Measurements from ENCODE around the gene LPAR1. TPM values are rescaled to one million over a fixed set of nuclear protein-coding genes. Genes with fewer than 3 reads are reported as not detected.

Gene LPAR1
- total RNA-seq, 2 donors from 2014 or later: 5.0 to 5.9 TPM

DNA sequence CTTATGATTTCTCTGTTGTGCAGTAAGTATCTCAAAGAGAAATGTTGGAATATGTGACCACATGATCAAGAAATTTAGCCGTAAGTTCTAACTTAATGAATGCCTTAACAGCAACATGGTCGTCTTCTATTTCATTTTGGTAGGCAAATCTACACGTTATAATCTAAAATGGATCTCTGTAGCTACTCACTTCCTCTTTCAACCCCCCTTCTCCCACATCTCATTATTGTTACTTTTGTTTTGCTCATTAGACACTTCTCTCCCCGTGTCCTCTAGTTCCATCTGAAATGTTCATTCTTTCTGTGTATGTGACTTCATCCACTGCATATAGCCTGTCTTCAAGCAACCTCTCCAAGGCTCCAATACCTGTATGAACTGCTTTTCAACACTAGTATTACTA is 27.1 kb upstream of the LPAR1 start:
- WGBS, 2 experiments (ENCODE audit: insufficient coverage in 1 of 2, insufficient read length in 1 of 2): 91 to 93% methylated on average over 4 of the region's 4 CpGs
- Histone ChIP-seq H3K9me3 (ENCODE audit: control insufficient read depth, low read length) (no peaks in the 10 kb centered on the region), H3K4me3 (ENCODE audit: low read length) (no peak overlapping the region), H3K4me1 (ENCODE audit: control insufficient read depth, insufficient read depth, low read length) (no peaks in the 10 kb centered on the region), H3K36me3 (ENCODE audit: control insufficient read depth, insufficient read depth, low read length) (no peaks in the 10 kb centered on the region), H3K9ac (ENCODE audit: extremely low read depth, low read length, poor library complexity, severe bottlenecking) (no peak overlapping the region), H3K27ac (ENCODE audit: low read depth, low read length) (no peak overlapping the region), H3K27me3 (ENCODE audit: control insufficient read depth, insufficient read depth, low read length, poor library complexity, severe bottlenecking) (no peaks in the 10 kb centered on the region)
- TF ChIP-seq, protein P1, sequence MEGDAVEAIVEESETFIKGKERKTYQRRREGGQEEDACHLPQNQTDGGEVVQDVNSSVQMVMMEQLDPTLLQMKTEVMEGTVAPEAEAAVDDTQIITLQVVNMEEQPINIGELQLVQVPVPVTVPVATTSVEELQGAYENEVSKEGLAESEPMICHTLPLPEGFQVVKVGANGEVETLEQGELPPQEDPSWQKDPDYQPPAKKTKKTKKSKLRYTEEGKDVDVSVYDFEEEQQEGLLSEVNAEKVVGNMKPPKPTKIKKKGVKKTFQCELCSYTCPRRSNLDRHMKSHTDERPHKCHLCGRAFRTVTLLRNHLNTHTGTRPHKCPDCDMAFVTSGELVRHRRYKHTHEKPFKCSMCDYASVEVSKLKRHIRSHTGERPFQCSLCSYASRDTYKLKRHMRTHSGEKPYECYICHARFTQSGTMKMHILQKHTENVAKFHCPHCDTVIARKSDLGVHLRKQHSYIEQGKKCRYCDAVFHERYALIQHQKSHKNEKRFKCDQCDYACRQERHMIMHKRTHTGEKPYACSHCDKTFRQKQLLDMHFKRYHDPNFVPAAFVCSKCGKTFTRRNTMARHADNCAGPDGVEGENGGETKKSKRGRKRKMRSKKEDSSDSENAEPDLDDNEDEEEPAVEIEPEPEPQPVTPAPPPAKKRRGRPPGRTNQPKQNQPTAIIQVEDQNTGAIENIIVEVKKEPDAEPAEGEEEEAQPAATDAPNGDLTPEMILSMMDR (conservative IDR thresholded peaks at IDR 0.05): no peak
- Mint-ChIP-seq H3K36me3 (ENCODE audit: low read depth) (no peaks in the 10 kb centered on the region), H3K27me3 (ENCODE audit: insufficient read depth) (no peaks in the 10 kb centered on the region), H3K27ac (no peak overlapping the region), H3K4me1 (no peaks in the 10 kb centered on the region), H3K9me3 (no peaks in the 10 kb centered on the region), H3K4me3 (no peak overlapping the region)
- DNase-seq: no peak

DNA sequence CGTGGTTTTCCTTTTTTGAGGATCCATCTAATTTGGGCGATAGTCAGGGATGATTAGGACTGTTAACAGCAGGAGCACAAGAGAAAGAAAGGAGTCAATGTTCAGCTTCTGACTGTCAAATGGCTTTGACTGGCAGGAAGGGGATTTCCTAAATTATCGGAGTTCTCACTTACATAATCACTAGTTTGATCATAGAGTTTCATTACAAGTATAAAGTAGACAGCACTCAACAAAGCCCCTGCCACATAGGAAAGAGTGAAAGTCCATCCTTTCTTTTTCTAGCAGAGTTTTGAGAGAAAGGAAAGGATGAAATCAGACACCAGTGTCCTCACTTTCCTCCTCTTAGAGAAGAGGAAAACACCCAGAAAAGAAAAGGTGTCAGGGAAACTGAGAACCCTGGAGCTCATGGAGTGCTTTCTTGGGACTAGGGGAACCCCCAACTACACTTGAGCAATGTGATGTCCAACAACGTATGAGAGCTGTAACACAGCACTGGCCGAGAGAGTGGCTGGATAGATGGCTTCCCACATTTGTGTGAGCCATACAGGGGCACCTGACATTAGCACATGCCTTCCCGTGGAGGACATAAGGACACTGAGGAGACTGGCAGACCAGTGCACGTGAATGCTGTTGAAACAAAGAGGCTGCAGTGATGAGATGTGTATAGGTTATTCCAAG is 26.0 kb upstream of the LPAR1 start:
- Histone ChIP-seq H3K27me3 (ENCODE audit: control insufficient read depth, insufficient read depth, low read length, poor library complexity, severe bottlenecking) (no peaks in the 10 kb centered on the region), H3K4me1 (ENCODE audit: control insufficient read depth, insufficient read depth, low read length) (no peaks in the 10 kb centered on the region), H3K4me3 (ENCODE audit: low read length) (no peak overlapping the region), H3K9me3 (ENCODE audit: control insufficient read depth, low read length) (peaks cover 6% of the 10 kb centered on the region), H3K36me3 (ENCODE audit: control insufficient read depth, insufficient read depth, low read length) (no peaks in the 10 kb centered on the region), H3K9ac (ENCODE audit: extremely low read depth, low read length, poor library complexity, severe bottlenecking) (no peak overlapping the region), H3K27ac (ENCODE audit: low read depth, low read length) (no peak overlapping the region)
- DNase-seq: no peak
- H3K27me3 Mint-ChIP-seq (ENCODE audit: insufficient read depth): no peaks in the 10 kb centered on the region
- H3K27ac Mint-ChIP-seq: no peak overlapping the region
- H3K36me3 Mint-ChIP-seq (ENCODE audit: low read depth): no peaks in the 10 kb centered on the region
- no peaks in the 10 kb centered on the region for H3K9me3 Mint-ChIP-seq
- TF ChIP-seq, protein P1 (conservative IDR thresholded peaks at IDR 0.05): no peak
- no peak overlapping the region for H3K4me3 Mint-ChIP-seq
- H3K4me1 Mint-ChIP-seq: no peaks in the 10 kb centered on the region
- 85 to 91% methylated on average over 4 to 7 of the region's 7 CpGs for WGBS, 2 experiments (ENCODE audit: insufficient coverage in 1 of 2, insufficient read length in 1 of 2)

GRCh38 chr9:111063332-111063731 is 25.1 kb upstream of the LPAR1 start:
- Mint-ChIP-seq H3K4me3 (no peak overlapping the region), H3K9me3 (no peaks in the 10 kb centered on the region), H3K27me3 (ENCODE audit: insufficient read depth) (no peaks in the 10 kb centered on the region), H3K27ac (no peak overlapping the region), H3K4me1 (no peaks in the 10 kb centered on the region), H3K36me3 (ENCODE audit: low read depth) (no peaks in the 10 kb centered on the region)
- Histone ChIP-seq H3K36me3 (ENCODE audit: control insufficient read depth, insufficient read depth, low read length) (no peaks in the 10 kb centered on the region), H3K9ac (ENCODE audit: extremely low read depth, low read length, poor library complexity, severe bottlenecking) (no peak overlapping the region), H3K4me1 (ENCODE audit: control insufficient read depth, insufficient read depth, low read length) (no peaks in the 10 kb centered on the region), H3K27ac (ENCODE audit: low read depth, low read length) (no peak overlapping the region), H3K27me3 (ENCODE audit: control insufficient read depth, insufficient read depth, low read length, poor library complexity, severe bottlenecking) (no peaks in the 10 kb centered on the region), H3K4me3 (ENCODE audit: low read length) (no peak overlapping the region), H3K9me3 (ENCODE audit: control insufficient read depth, low read length) (peaks cover 6% of the 10 kb centered on the region)
- WGBS, 2 experiments (ENCODE audit: insufficient coverage in 1 of 2, insufficient read length in 1 of 2): 96 to 100% methylated on average over 3 of the region's 3 CpGs
- TF ChIP-seq, protein P1 (conservative IDR thresholded peaks at IDR 0.05): no peak
- no peak for DNase-seq

Measured in endodermal cell (in vitro differentiated cells).